Measurements from ENCODE around the gene ANXA2R. TPM values are rescaled to one million over a fixed set of nuclear protein-coding genes. Genes with fewer than 3 reads are reported as not detected.

Gene ANXA2R
- total and polyA plus RNA-seq, 2 of the 13 experiments (the other 11 are each of a cell fraction or from before 2014, with no cell fraction given): 0.95 to 1.3 TPM

- TF ChIP-seq ZBED4 (CRISPR knock-in tag; IDR thresholded peaks at IDR 0.05; ENCODE audit: borderline replicate concordance) (no peak), ATM (IDR thresholded peaks at IDR 0.05; ENCODE audit: borderline replicate concordance) (no peak), RERE (CRISPR knock-in tag; IDR thresholded peaks at IDR 0.05; ENCODE audit: low read depth) (no peak), TFDP2 (CRISPR knock-in tag; IDR thresholded peaks at IDR 0.05) (0 out of 2 replicates have a peak, but pooled peaks have one; percentile 14), ZNF607 (CRISPR knock-in tag; IDR thresholded peaks at IDR 0.05; ENCODE audit: borderline replicate concordance) (no peak), XBP1 (CRISPR knock-in tag; IDR thresholded peaks at IDR 0.05) (no peak), PITX1 (CRISPR knock-in tag; IDR thresholded peaks at IDR 0.05) (no peak), NRL (CRISPR knock-in tag; IDR thresholded peaks at IDR 0.05; ENCODE audit: borderline replicate concordance) (no peak), ZMYM4 (CRISPR knock-in tag; IDR thresholded peaks at IDR 0.05) (no peak), REXO4 (CRISPR knock-in tag; IDR thresholded peaks at IDR 0.05; ENCODE audit: borderline replicate concordance) (no peak), SKI (IDR thresholded peaks at IDR 0.05; ENCODE audit: partially characterized antibody) (no peak), MYPOP (CRISPR knock-in tag; IDR thresholded peaks at IDR 0.05) (peak; percentile 97), NR2F1 (CRISPR knock-in tag; IDR thresholded peaks at IDR 0.05) (no peak), LBX2 (CRISPR knock-in tag; IDR thresholded peaks at IDR 0.05; ENCODE audit: borderline replicate concordance) (no peak), HNRNPL (IDR thresholded peaks at IDR 0.05; ENCODE audit: low read depth, low read length) (no peak)
Observed at GRCh38 chr5:43019614-43020398, 20.3 kb downstream of the ANXA2R start (continued).
